ENCODE measurements around the gene CMKLR1.

DNA sequence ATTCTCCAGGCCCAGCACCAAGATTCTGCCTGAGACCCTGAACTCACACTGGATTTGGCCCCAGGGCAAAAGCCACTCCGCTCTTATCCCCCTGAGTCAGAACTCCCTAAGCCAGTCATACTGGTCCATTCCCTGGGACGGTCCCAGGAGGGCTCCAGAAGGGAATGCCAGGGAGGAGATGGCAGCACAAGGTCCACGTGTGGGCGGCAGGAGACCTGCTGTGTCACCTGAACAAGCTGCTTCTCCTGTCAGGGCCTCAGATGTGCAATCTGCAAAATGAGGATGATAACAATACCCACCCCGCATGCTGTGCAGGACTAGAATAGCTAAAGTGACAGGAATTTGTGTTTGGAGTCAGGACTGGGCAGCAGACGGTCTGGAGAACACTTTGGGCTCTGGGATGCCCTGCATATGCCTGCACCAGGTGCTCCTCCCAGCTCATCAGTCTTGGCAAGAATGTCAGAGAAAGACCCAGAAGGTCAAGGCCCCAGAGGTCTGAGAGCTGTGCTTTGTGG lies 40.3 kb downstream of the CMKLR1 start:
- TF ChIP-seq, protein P1, sequence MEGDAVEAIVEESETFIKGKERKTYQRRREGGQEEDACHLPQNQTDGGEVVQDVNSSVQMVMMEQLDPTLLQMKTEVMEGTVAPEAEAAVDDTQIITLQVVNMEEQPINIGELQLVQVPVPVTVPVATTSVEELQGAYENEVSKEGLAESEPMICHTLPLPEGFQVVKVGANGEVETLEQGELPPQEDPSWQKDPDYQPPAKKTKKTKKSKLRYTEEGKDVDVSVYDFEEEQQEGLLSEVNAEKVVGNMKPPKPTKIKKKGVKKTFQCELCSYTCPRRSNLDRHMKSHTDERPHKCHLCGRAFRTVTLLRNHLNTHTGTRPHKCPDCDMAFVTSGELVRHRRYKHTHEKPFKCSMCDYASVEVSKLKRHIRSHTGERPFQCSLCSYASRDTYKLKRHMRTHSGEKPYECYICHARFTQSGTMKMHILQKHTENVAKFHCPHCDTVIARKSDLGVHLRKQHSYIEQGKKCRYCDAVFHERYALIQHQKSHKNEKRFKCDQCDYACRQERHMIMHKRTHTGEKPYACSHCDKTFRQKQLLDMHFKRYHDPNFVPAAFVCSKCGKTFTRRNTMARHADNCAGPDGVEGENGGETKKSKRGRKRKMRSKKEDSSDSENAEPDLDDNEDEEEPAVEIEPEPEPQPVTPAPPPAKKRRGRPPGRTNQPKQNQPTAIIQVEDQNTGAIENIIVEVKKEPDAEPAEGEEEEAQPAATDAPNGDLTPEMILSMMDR (IDR thresholded peaks at IDR 0.05): no peak
- TF ChIP-seq POLR2A (IDR thresholded peaks at IDR 0.05): no peak

Data from lower leg skin (tissue), 3 donors.